ENCODE measurements around the gene IL22RA2.
A peak's percentile ranks its signal among the peaks of the same experiment; 100 is the strongest.

Gene IL22RA2

GRCh38 chr6:137159912-137160311, 13.5 kb downstream of the IL22RA2 start:
- Histone ChIP-seq H3K9me3 (ENCODE audit: control insufficient read depth in 5 of 5, low read length in 5 of 5) (peaks cover 0 to 6% (median 0%) of the 10 kb centered on the region in 5 donors), H3K27me3 (ENCODE audit: control insufficient read depth in 5 of 5, insufficient read depth in 4 of 5, low read length in 5 of 5) (no peaks in the 10 kb centered on the region), H3K27ac (ENCODE audit: low read depth, low read length) (no peak overlapping the region), H3K9ac (ENCODE audit: low read length in 5 of 5) (no peak overlapping the region), H3K36me3 (ENCODE audit: control insufficient read depth in 5 of 5, insufficient read depth in 5 of 5, low read length in 5 of 5) (no peaks in the 10 kb centered on the region), H3K4me3 (ENCODE audit: low read depth in 1 of 5, low read length in 5 of 5) (no peak overlapping the region), H3K4me1 (ENCODE audit: control insufficient read depth in 5 of 5, insufficient read depth in 5 of 5, low read length in 5 of 5) (peaks cover 0 to 7% (median 3%) of the 10 kb centered on the region in 5 donors)

GRCh38 chr6:137157601-137158000, 15.8 kb downstream of the IL22RA2 start:
- Histone ChIP-seq H3K27me3 (ENCODE audit: control insufficient read depth in 5 of 5, insufficient read depth in 4 of 5, low read length in 5 of 5) (no peaks in the 10 kb centered on the region), H3K9me3 (ENCODE audit: control insufficient read depth in 5 of 5, low read length in 5 of 5) (no peaks in the 10 kb centered on the region), H3K9ac (ENCODE audit: low read length in 5 of 5) (peak overlapping the region in 1 of 5 donors; percentile 53), H3K4me1 (ENCODE audit: control insufficient read depth in 5 of 5, insufficient read depth in 5 of 5, low read length in 5 of 5) (peaks cover 0 to 7% (median 3%) of the 10 kb centered on the region in 5 donors), H3K4me3 (ENCODE audit: low read depth in 1 of 5, low read length in 5 of 5) (no peak overlapping the region), H3K27ac (ENCODE audit: low read depth, low read length) (no peak overlapping the region), H3K36me3 (ENCODE audit: control insufficient read depth in 5 of 5, insufficient read depth in 5 of 5, low read length in 5 of 5) (no peaks in the 10 kb centered on the region)

GRCh38 chr6:137156650-137157049, 16.8 kb downstream of the IL22RA2 start:
- H3K4me1 ChIP-seq (ENCODE audit: control insufficient read depth in 5 of 5, insufficient read depth in 5 of 5, low read length in 5 of 5): peaks cover 0 to 7% (median 3%) of the 10 kb centered on the region in 5 donors
- no peaks in the 10 kb centered on the region for H3K9me3 ChIP-seq (ENCODE audit: control insufficient read depth in 5 of 5, low read length in 5 of 5)
- H3K27ac ChIP-seq (ENCODE audit: low read depth, low read length): no peak overlapping the region
- H3K27me3 ChIP-seq (ENCODE audit: control insufficient read depth in 5 of 5, insufficient read depth in 4 of 5, low read length in 5 of 5): no peaks in the 10 kb centered on the region
- H3K36me3 ChIP-seq (ENCODE audit: control insufficient read depth in 5 of 5, insufficient read depth in 5 of 5, low read length in 5 of 5): no peaks in the 10 kb centered on the region
- H3K9ac ChIP-seq (ENCODE audit: low read length in 5 of 5): no peak overlapping the region
- no peak overlapping the region for H3K4me3 ChIP-seq (ENCODE audit: low read depth in 1 of 5, low read length in 5 of 5)

GRCh38 chr6:137155830-137156229, 17.6 kb downstream of the IL22RA2 start:
- no peak overlapping the region for H3K9ac ChIP-seq (ENCODE audit: low read length in 5 of 5)
- H3K4me1 ChIP-seq (ENCODE audit: control insufficient read depth in 5 of 5, insufficient read depth in 5 of 5, low read length in 5 of 5): peaks cover 0 to 7% (median 3%) of the 10 kb centered on the region in 5 donors
- H3K4me3 ChIP-seq (ENCODE audit: low read depth in 1 of 5, low read length in 5 of 5): no peak overlapping the region
- no peaks in the 10 kb centered on the region for H3K9me3 ChIP-seq (ENCODE audit: control insufficient read depth in 5 of 5, low read length in 5 of 5)
- H3K36me3 ChIP-seq (ENCODE audit: control insufficient read depth in 5 of 5, insufficient read depth in 5 of 5, low read length in 5 of 5): no peaks in the 10 kb centered on the region
- no peaks in the 10 kb centered on the region for H3K27me3 ChIP-seq (ENCODE audit: control insufficient read depth in 5 of 5, insufficient read depth in 4 of 5, low read length in 5 of 5)
- no peak overlapping the region for H3K27ac ChIP-seq (ENCODE audit: low read depth, low read length)

- no peak overlapping the region for H3K27ac ChIP-seq (ENCODE audit: low read depth, low read length)
- no peak overlapping the region for H3K9ac ChIP-seq (ENCODE audit: low read length in 5 of 5)
- no peak overlapping the region for H3K4me3 ChIP-seq (ENCODE audit: low read depth in 1 of 5, low read length in 5 of 5)
- H3K27me3 ChIP-seq (ENCODE audit: control insufficient read depth in 5 of 5, insufficient read depth in 4 of 5, low read length in 5 of 5): no peaks in the 10 kb centered on the region
- H3K36me3 ChIP-seq (ENCODE audit: control insufficient read depth in 5 of 5, insufficient read depth in 5 of 5, low read length in 5 of 5): no peaks in the 10 kb centered on the region
- peaks cover 0 to 12% (median 6%) of the 10 kb centered on the region in 5 donors for H3K4me1 ChIP-seq (ENCODE audit: control insufficient read depth in 5 of 5, insufficient read depth in 5 of 5, low read length in 5 of 5)
- H3K9me3 ChIP-seq (ENCODE audit: control insufficient read depth in 5 of 5, low read length in 5 of 5): no peaks in the 10 kb centered on the region
Measured at GRCh38 chr6:137150072-137150471, 23.4 kb downstream of the IL22RA2 start.

- Histone ChIP-seq H3K4me1 (ENCODE audit: control insufficient read depth in 5 of 5, insufficient read depth in 5 of 5, low read length in 5 of 5) (peaks cover 0 to 12% (median 6%) of the 10 kb centered on the region in 5 donors), H3K27ac (ENCODE audit: low read depth, low read length) (peak overlapping the region; percentile 89), H3K4me3 (ENCODE audit: low read depth in 1 of 5, low read length in 5 of 5) (no peak overlapping the region), H3K9ac (ENCODE audit: low read length in 5 of 5) (no peak overlapping the region), H3K36me3 (ENCODE audit: control insufficient read depth in 5 of 5, insufficient read depth in 5 of 5, low read length in 5 of 5) (no peaks in the 10 kb centered on the region), H3K27me3 (ENCODE audit: control insufficient read depth in 5 of 5, insufficient read depth in 4 of 5, low read length in 5 of 5) (no peaks in the 10 kb centered on the region), H3K9me3 (ENCODE audit: control insufficient read depth in 5 of 5, low read length in 5 of 5) (no peaks in the 10 kb centered on the region)
Measured at GRCh38 chr6:137149035-137149393, 24.4 kb downstream of the IL22RA2 start.

GRCh38 chr6:137148306-137149034, 25.0 kb downstream of the IL22RA2 start:
- Histone ChIP-seq H3K4me1 (ENCODE audit: control insufficient read depth in 5 of 5, insufficient read depth in 5 of 5, low read length in 5 of 5) (peaks cover 0 to 12% (median 6%) of the 10 kb centered on the region in 5 donors), H3K9me3 (ENCODE audit: control insufficient read depth in 5 of 5, low read length in 5 of 5) (no peaks in the 10 kb centered on the region), H3K4me3 (ENCODE audit: low read depth in 1 of 5, low read length in 5 of 5) (no peak overlapping the region), H3K27ac (ENCODE audit: low read depth, low read length) (peak overlapping the region; percentile 89), H3K36me3 (ENCODE audit: control insufficient read depth in 5 of 5, insufficient read depth in 5 of 5, low read length in 5 of 5) (no peaks in the 10 kb centered on the region), H3K9ac (ENCODE audit: low read length in 5 of 5) (peak overlapping the region in 2 of 5 donors; percentile 21 to 52), H3K27me3 (ENCODE audit: control insufficient read depth in 5 of 5, insufficient read depth in 4 of 5, low read length in 5 of 5) (no peaks in the 10 kb centered on the region)

- no peaks in the 10 kb centered on the region for H3K36me3 ChIP-seq (ENCODE audit: control insufficient read depth in 5 of 5, insufficient read depth in 5 of 5, low read length in 5 of 5)
- H3K27ac ChIP-seq (ENCODE audit: low read depth, low read length): no peak overlapping the region
- H3K9ac ChIP-seq (ENCODE audit: low read length in 5 of 5): no peak overlapping the region
- H3K4me1 ChIP-seq (ENCODE audit: control insufficient read depth in 5 of 5, insufficient read depth in 5 of 5, low read length in 5 of 5): peaks cover 0 to 12% (median 6%) of the 10 kb centered on the region in 5 donors
- H3K9me3 ChIP-seq (ENCODE audit: control insufficient read depth in 5 of 5, low read length in 5 of 5): no peaks in the 10 kb centered on the region
- H3K27me3 ChIP-seq (ENCODE audit: control insufficient read depth in 5 of 5, insufficient read depth in 4 of 5, low read length in 5 of 5): no peaks in the 10 kb centered on the region
- H3K4me3 ChIP-seq (ENCODE audit: low read depth in 1 of 5, low read length in 5 of 5): no peak overlapping the region
Measured at GRCh38 chr6:137147195-137147594, 26.2 kb downstream of the IL22RA2 start.

- Histone ChIP-seq H3K9ac (ENCODE audit: low read length in 5 of 5) (no peak overlapping the region), H3K27ac (ENCODE audit: low read depth, low read length) (no peak overlapping the region), H3K4me1 (ENCODE audit: control insufficient read depth in 5 of 5, insufficient read depth in 5 of 5, low read length in 5 of 5) (peaks cover 0 to 12% (median 6%) of the 10 kb centered on the region in 5 donors), H3K27me3 (ENCODE audit: control insufficient read depth in 5 of 5, insufficient read depth in 4 of 5, low read length in 5 of 5) (no peaks in the 10 kb centered on the region), H3K4me3 (ENCODE audit: low read depth in 1 of 5, low read length in 5 of 5) (no peak overlapping the region), H3K36me3 (ENCODE audit: control insufficient read depth in 5 of 5, insufficient read depth in 5 of 5, low read length in 5 of 5) (no peaks in the 10 kb centered on the region), H3K9me3 (ENCODE audit: control insufficient read depth in 5 of 5, low read length in 5 of 5) (no peaks in the 10 kb centered on the region)
Measured at GRCh38 chr6:137146206-137146605, 27.2 kb downstream of the IL22RA2 start.

- Histone ChIP-seq H3K36me3 (ENCODE audit: control insufficient read depth in 5 of 5, insufficient read depth in 5 of 5, low read length in 5 of 5) (no peaks in the 10 kb centered on the region), H3K9ac (ENCODE audit: low read length in 5 of 5) (no peak overlapping the region), H3K27ac (ENCODE audit: low read depth, low read length) (no peak overlapping the region), H3K4me3 (ENCODE audit: low read depth in 1 of 5, low read length in 5 of 5) (no peak overlapping the region), H3K9me3 (ENCODE audit: control insufficient read depth in 5 of 5, low read length in 5 of 5) (no peaks in the 10 kb centered on the region), H3K4me1 (ENCODE audit: control insufficient read depth in 5 of 5, insufficient read depth in 5 of 5, low read length in 5 of 5) (peaks cover 0 to 12% (median 6%) of the 10 kb centered on the region in 5 donors), H3K27me3 (ENCODE audit: control insufficient read depth in 5 of 5, insufficient read depth in 4 of 5, low read length in 5 of 5) (no peaks in the 10 kb centered on the region)
Measured at GRCh38 chr6:137145421-137145820, 28.0 kb downstream of the IL22RA2 start.
